ENCODE results near the gene ANKHD1. TPM values are rescaled to one million over a fixed set of nuclear protein-coding genes. Genes with fewer than 3 reads are reported as not detected.

The ANKHD1 gene
- total and polyA plus RNA-seq, 9 of the 15 experiments (the other 6 are each of a cell fraction or from before 2014, with no cell fraction given): 38.9 to 138 (median 78.7) TPM

DNA sequence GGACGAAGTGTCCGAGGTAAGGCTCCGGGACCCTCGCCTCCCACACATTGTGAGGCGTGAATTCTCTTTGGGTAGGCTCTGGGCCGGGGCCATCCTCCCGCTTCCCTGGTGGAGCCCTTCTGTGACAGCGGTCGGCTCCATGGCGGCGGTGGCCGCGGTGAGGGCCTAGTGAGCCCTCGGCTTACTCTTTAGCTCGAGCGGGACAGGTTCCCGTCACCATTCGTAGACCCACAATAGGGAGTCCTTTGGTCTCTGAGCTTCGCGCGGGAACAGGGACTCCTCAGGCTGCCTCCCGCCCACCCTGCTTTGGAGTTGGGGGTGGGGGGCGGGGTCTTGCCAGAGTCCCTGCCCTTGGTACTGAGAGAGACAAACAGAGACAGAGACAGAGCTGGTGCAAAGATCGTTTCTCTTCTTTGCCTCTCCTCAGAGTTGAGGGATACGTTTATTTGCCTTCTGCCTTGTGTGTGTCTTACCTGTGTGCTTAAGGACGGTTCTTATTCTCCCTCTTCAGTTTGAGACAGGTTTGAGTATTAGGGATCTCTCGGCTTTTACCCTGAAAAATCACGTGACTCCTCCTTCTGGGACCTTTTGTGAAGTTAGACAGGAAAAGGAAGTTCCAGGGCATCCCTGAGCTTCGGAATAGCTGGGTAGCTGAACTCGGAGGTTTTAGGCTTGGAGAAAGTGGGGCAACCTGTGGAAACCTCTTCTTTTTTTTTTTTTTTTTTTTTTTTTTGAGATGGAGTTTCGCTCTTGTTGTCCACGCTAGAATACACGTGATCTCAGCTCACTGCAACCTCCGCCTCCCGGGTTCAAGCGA is 833 bp downstream of the ANKHD1 start:
- ChIA-PET CTCF (ENCODE audit: low intra/inter-chr PET ratio) (interaction anchor here (0.6 kb wide), 2 partner anchors 93 to 831 kb away, joined by 3 to 4 read pairs; no protein-coding TSS in a partner anchor), POLR2A (interaction anchor here (0.6 to 2.7 kb wide), 13 partner anchors 9 to 288 kb away, joined by 3 to 18 read pairs (median 4); partner anchors contain the start of genes EIF4EBP3, HARS1, HARS2 and IK)
- Histone ChIP-seq H3K9ac (ENCODE audit: insufficient read depth in 1 of 2, low read depth in 2 of 2, low read length in 2 of 2) (peak overlapping the region; percentile 95 to 99), H3K9me1 (ENCODE audit: control insufficient read depth, insufficient read depth, low read length) (no peaks in the 10 kb centered on the region), H3K27ac (ENCODE audit: extremely low read depth, low read depth, low read length) (peak overlapping the region; percentile 97), H2AFZ (ENCODE audit: low read depth, low read length) (peak overlapping the region; percentile 90), H3K36me3 (ENCODE audit: control insufficient read depth, insufficient read depth, low read length) (peaks cover 28% of the 10 kb centered on the region; the same call in 2 of the 3 replicates), H3K9me3 (replicated peaks; ENCODE audit: control insufficient read depth, insufficient read depth, low read depth, low read length) (no peaks in the 10 kb centered on the region), H3K4me3 (peak overlapping the region; percentile 100), H3K79me2 (ENCODE audit: control insufficient read depth, insufficient read depth, low read length) (peaks cover 88% of the 10 kb centered on the region), H3K27me3 (ENCODE audit: control insufficient read depth in 2 of 2, insufficient read depth in 2 of 2, low read length in 2 of 2) (no peaks in the 10 kb centered on the region), H4K20me1 (replicated peaks; ENCODE audit: control insufficient read depth, insufficient read depth, low read length) (peaks cover 32% of the 10 kb centered on the region), H3K4me2 (ENCODE audit: insufficient read depth, low read length) (peak overlapping the region; percentile 94), H3K4me1 (replicated peaks in 1 of 2; ENCODE audit: control insufficient read depth in 2 of 2, insufficient read depth in 2 of 2, low read length in 2 of 2) (peaks cover 12 to 18% of the 10 kb centered on the region in 2 experiments; a peak in 4 of 5 replicates)
- ATAC-seq (peak; percentile 14), FAIRE-seq (peak; percentile 56), DNase-seq (ENCODE audit: extremely low read depth in 1 of 4, low spot score in 3 of 4) (peak; percentile 48 to 76 (median 48))
- no TSS peak for BruUV-seq (replicated peaks)
- in situ Hi-C loops (cut with MboI): no loop called here
- under 1% methylated on average over 36 of the region's 36 CpGs for WGBS (ENCODE audit: insufficient coverage, low coverage, missing lambda C conversion rate)
- intact Hi-C loops (cut with micrococcal nuclease): loop anchor here (5.0 kb wide), 1 partner anchor 155 kb away; the partner anchor contains the start of gene SRA1
- TF ChIP-seq ARHGAP35 (IDR thresholded peaks at IDR 0.05; ENCODE audit: partially characterized antibody): no peak
- no peak for TF ChIP-seq SIX5 (IDR thresholded peaks at IDR 0.05; ENCODE audit: borderline replicate concordance in 1 of 2, insufficient read depth in 1 of 2, low read depth in 1 of 2, low read length in 2 of 2)
- no peak for TF ChIP-seq FOXJ2 (tag; IDR thresholded peaks at IDR 0.05)
- no peak for TF ChIP-seq HNRNPL (IDR thresholded peaks at IDR 0.05; ENCODE audit: low read depth, low read length)
- no peak for TF ChIP-seq HNRNPH1 (optimal IDR thresholded peaks at IDR 0.05; ENCODE audit: low read depth, low read length)
- no peak for TF ChIP-seq ZNF274 (IDR thresholded peaks at IDR 0.05; ENCODE audit: borderline replicate concordance, low read depth, low read length)
- TF ChIP-seq, protein P1, sequence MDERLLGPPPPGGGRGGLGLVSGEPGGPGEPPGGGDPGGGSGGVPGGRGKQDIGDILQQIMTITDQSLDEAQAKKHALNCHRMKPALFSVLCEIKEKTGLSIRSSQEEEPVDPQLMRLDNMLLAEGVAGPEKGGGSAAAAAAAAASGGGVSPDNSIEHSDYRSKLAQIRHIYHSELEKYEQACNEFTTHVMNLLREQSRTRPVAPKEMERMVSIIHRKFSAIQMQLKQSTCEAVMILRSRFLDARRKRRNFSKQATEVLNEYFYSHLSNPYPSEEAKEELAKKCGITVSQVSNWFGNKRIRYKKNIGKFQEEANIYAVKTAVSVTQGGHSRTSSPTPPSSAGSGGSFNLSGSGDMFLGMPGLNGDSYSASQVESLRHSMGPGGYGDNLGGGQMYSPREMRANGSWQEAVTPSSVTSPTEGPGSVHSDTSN (CRISPR knock-in tag; IDR thresholded peaks at IDR 0.05; ENCODE audit: low read depth): no peak
- TF ChIP-seq, protein P1 (tag; conservative IDR thresholded peaks at IDR 0.05; ENCODE audit: low read depth): no peak
- TF ChIP-seq ZNF764 (CRISPR knock-in tag; IDR thresholded peaks at IDR 0.05; ENCODE audit: low read depth): no peak
- TF ChIP-seq, protein P2, sequence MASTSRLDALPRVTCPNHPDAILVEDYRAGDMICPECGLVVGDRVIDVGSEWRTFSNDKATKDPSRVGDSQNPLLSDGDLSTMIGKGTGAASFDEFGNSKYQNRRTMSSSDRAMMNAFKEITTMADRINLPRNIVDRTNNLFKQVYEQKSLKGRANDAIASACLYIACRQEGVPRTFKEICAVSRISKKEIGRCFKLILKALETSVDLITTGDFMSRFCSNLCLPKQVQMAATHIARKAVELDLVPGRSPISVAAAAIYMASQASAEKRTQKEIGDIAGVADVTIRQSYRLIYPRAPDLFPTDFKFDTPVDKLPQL (IDR thresholded peaks at IDR 0.05; ENCODE audit: extremely low read depth, insufficient read length): no peak
- TF ChIP-seq ZNF146 (CRISPR knock-in tag; IDR thresholded peaks at IDR 0.05; ENCODE audit: unreplicated experiment): no peak
- no peak for TF ChIP-seq NCOR1 (IDR thresholded peaks at IDR 0.05)
- peak; percentile 74 for TF ChIP-seq EGR1 (conservative IDR thresholded peaks at IDR 0.05)
- TF ChIP-seq ZNF561 (CRISPR knock-in tag; conservative IDR thresholded peaks at IDR 0.05): no peak
- TF ChIP-seq ZNF3 (CRISPR knock-in tag; IDR thresholded peaks at IDR 0.05): no peak
- TF ChIP-seq, protein P3, sequence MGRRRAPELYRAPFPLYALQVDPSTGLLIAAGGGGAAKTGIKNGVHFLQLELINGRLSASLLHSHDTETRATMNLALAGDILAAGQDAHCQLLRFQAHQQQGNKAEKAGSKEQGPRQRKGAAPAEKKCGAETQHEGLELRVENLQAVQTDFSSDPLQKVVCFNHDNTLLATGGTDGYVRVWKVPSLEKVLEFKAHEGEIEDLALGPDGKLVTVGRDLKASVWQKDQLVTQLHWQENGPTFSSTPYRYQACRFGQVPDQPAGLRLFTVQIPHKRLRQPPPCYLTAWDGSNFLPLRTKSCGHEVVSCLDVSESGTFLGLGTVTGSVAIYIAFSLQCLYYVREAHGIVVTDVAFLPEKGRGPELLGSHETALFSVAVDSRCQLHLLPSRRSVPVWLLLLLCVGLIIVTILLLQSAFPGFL (CRISPR knock-in tag; IDR thresholded peaks at IDR 0.05): no peak
- TF ChIP-seq CREBBP (IDR thresholded peaks at IDR 0.05; ENCODE audit: low read depth, low read length): no peak
- TF ChIP-seq HDAC3 (IDR thresholded peaks at IDR 0.05; ENCODE audit: borderline replicate concordance, partially characterized antibody): no peak
